Kidney (tissue), 14 donors: ENCODE measurements around the gene METTL27. TPM values are rescaled to one million over a fixed set of nuclear protein-coding genes. Genes with fewer than 3 reads are reported as not detected.
"Not testable (repeated sequence)": the region's sequence is repeated elsewhere in the genome, so short reads cannot be mapped to it uniquely, and the experiment has no call there.

Source experiments
- DNase-seq, 5 donors: peaks; one replicate each; pipeline ENCODE4 v3.0.0-alpha.2; 2013 to 2020
- FAIRE-seq: peaks from 2 replicates; lab custom pipeline; 2012; peaks lifted over from hg19 to GRCh38; lab: Jason Lieb, UNC
- H3K27ac ChIP-seq, 2 donors: one replicate each; pipeline ENCODE4 v1.7.0; 2013; ENCODE audit warnings: low read depth in 2 of 2, low read length in 2 of 2, inconsistent platforms in 1 of 2
- H3K27me3 ChIP-seq: one replicate; pipeline ENCODE4 v1.7.1; 2013; ENCODE audit warnings: low read length, inconsistent platforms; ENCODE audit not compliant: control insufficient read depth, insufficient read depth
- H3K36me3 ChIP-seq, 3 donors: one replicate each; pipeline versions ENCODE4 v1.7.0 to v1.7.1; 2013; ENCODE audit warnings: low read length in 3 of 3, control low read depth in 1 of 3, inconsistent platforms in 1 of 3; ENCODE audit not compliant: insufficient read depth in 3 of 3, control insufficient read depth in 2 of 3
- H3K4me1 ChIP-seq, 3 donors: one replicate each; pipeline versions ENCODE4 v1.7.0 to v1.7.1; 2013; ENCODE audit warnings: low read length in 3 of 3, inconsistent platforms in 1 of 3, low read depth in 1 of 3; ENCODE audit not compliant: control insufficient read depth in 2 of 3, insufficient read depth in 2 of 3
- H3K4me3 ChIP-seq, 3 donors: one replicate each; pipeline versions ENCODE4 v1.7.0 to v1.8.1; 2013; ENCODE audit warnings: low read length in 3 of 3, control low read depth in 1 of 3, inconsistent platforms in 1 of 3
- H3K9ac ChIP-seq, 3 donors: one replicate each; pipeline versions ENCODE4 v1.7.0 to v1.7.1; 2013; ENCODE audit warnings: low read length in 3 of 3, control low read depth in 1 of 3, inconsistent platforms in 1 of 3
- H3K9me3 ChIP-seq, 3 donors: one replicate each; pipeline versions ENCODE4 v1.7.0 to v1.7.1; 2013; ENCODE audit warnings: low read length in 3 of 3, control low read depth in 1 of 3, inconsistent platforms in 1 of 3; ENCODE audit not compliant: control insufficient read depth in 2 of 3, insufficient read depth in 1 of 3
- CTCF ChIP-seq: IDR thresholded peaks from 3 replicates; pipeline ENCODE4 v1.5.1; 2012; ENCODE audit warnings: mild to moderate bottlenecking, moderate library complexity, borderline replicate concordance; ENCODE audit not compliant: insufficient read depth; ENCODE audit errors: extremely low read depth
- intact Hi-C: fragments of 100-400 bp; cut with DNase I; formaldehyde crosslinking; loops from one replicate; pipeline ENCODE4 v1.11.1; 2022
- polyA plus RNA-seq: library from polyadenylated mRNA; stranded (reverse); fragments of 350-450 nt; fragmentation: Illumina TruSeq; extraction: RNeasy Lipid Tissue Mini Kit (QIAGEN cat#74804); gene quantifications from one replicate; pipeline ENCODE4 v1.2.3, GENCODE V29; 2014; ENCODE audit warnings: low read depth, low replicate concordance; ENCODE audit not compliant: insufficient read depth
- total RNA-seq: library from RNA; stranded (reverse); fragmentation: NEBNext Ultra II Directional; extraction: Animal tissue kit (Norgen Biotek cat#: 25700); gene quantifications from one replicate; pipeline ENCODE4 v1.2.1, GENCODE V29; 2021
- donor health status: control.
- donor health status: control.
- donor health status: control.
- donor health status: control.
- donor health status: control.
- donor health status: DM: yes; HTN: yes; CAD: no.
- donor health status: Normal renal cell carcinoma (clear cell type).

The METTL27 gene
- total and polyA plus RNA-seq, 2 donors from 2014 or later = 12.9 to 19.3 TPM

- Histone ChIP-seq H3K27ac (peak overlapping the region in 1 of 2 donors; percentile 28), H3K9ac (no peak overlapping the region), H3K27me3 (no peaks in the 10 kb centered on the region), H3K4me1 (no peaks in the 10 kb centered on the region), H3K4me3 (no peak overlapping the region), H3K36me3 (no peaks in the 10 kb centered on the region), H3K9me3 (no peaks in the 10 kb centered on the region)
- FAIRE-seq (no peak), DNase-seq (peak in 3 of 5 donors; percentile 46 to 77 (median 75))
- intact Hi-C loops = no loop called here
- no peak for TF ChIP-seq CTCF
These were observed 43.9 kb upstream of the METTL27 start for GRCh38 chr7:73885975-73886798.

GRCh38 chr7:73885433-73885974, 43.2 kb upstream of the METTL27 start:
- H3K4me3 ChIP-seq = no peak overlapping the region
- intact Hi-C loops = no loop called here
- TF ChIP-seq CTCF = no peak
- no peaks in the 10 kb centered on the region for H3K36me3 ChIP-seq
- H3K9ac ChIP-seq = no peak overlapping the region
- no peak for DNase-seq
- H3K27me3 ChIP-seq = no peaks in the 10 kb centered on the region
- FAIRE-seq = no peak
- peaks cover 0 to 1% (median 0%) of the 10 kb centered on the region in 3 donors for H3K4me1 ChIP-seq
- H3K27ac ChIP-seq = no peak overlapping the region
- no peaks in the 10 kb centered on the region for H3K9me3 ChIP-seq

- H3K27me3 ChIP-seq, DNase-seq, intact Hi-C loops, H3K36me3 ChIP-seq, H3K9ac ChIP-seq, H3K27ac ChIP-seq, H3K4me1 ChIP-seq, FAIRE-seq, H3K4me3 ChIP-seq, H3K9me3 ChIP-seq: not testable (repeated sequence)
These were observed 42.6 kb upstream of the METTL27 start for GRCh38 chr7:73884867-73885422.

- H3K27me3 ChIP-seq = no peaks in the 10 kb centered on the region
- H3K27ac ChIP-seq = no peak overlapping the region
- TF ChIP-seq CTCF = no peak
- no peak overlapping the region for H3K4me3 ChIP-seq
- H3K4me1 ChIP-seq = peaks cover 0 to 8% (median 0%) of the 10 kb centered on the region in 3 donors
- intact Hi-C loops = no loop called here
- H3K9ac ChIP-seq = no peak overlapping the region
- H3K9me3 ChIP-seq = no peaks in the 10 kb centered on the region
- no peak for FAIRE-seq
- H3K36me3 ChIP-seq = no peaks in the 10 kb centered on the region
- no peak for DNase-seq
These were observed 39.7 kb upstream of the METTL27 start for GRCh38 chr7:73882047-73882402.
